IMR-90 (cell line): Measurements from ENCODE around the gene IFT81.

Experiments used
- BHLHE40 ChIP-seq: fragments of 150-350 bp; IDR thresholded peaks from 2 replicates; pipeline ENCODE4 v1.6.1; 2016; ENCODE audit warnings: mild to moderate bottlenecking, low read depth, low read length
- CEBPB ChIP-seq: IDR thresholded peaks from 2 replicates; pipeline ENCODE4 v1.6.1; 2012; ENCODE audit warnings: low read depth, low read length, improper control_type of control experiment
- CTCF ChIP-seq: conservative IDR thresholded peaks from 2 replicates; pipeline ENCODE4 v1.5.1; 2012; ENCODE audit warnings: mild to moderate bottlenecking, low read depth, low read length, improper control_type of control experiment
- FOS ChIP-seq: fragments of 150-350 bp; IDR thresholded peaks from 2 replicates; pipeline ENCODE4 v1.6.1; 2016; ENCODE audit warnings: low read depth, low read length
- MAZ ChIP-seq: IDR thresholded peaks from 2 replicates; pipeline ENCODE4 v1.6.1; 2012; ENCODE audit warnings: low read depth, mild to moderate bottlenecking, low read length, improper control_type of control experiment, moderate library complexity, borderline replicate concordance
- POLR2A ChIP-seq: IDR thresholded peaks from 2 replicates; pipeline ENCODE4 v1.6.1; 2012; ENCODE audit warnings: mild to moderate bottlenecking, low read depth, low read length
- RFX5 ChIP-seq: IDR thresholded peaks from 2 replicates; pipeline ENCODE4 v1.8.0; 2012; ENCODE audit warnings: low read depth, mild to moderate bottlenecking, low read length, moderate library complexity

- TF ChIP-seq CTCF = no peak
- no peak for TF ChIP-seq FOS
- TF ChIP-seq POLR2A = no peak
- no peak for TF ChIP-seq RFX5
- TF ChIP-seq BHLHE40 = no peak
- TF ChIP-seq MAZ = no peak
- TF ChIP-seq CEBPB = no peak
These were observed 77.8 kb downstream of the IFT81 start for GRCh38 chr12:110201995-110202394.
